AG20443 (cell line): ENCODE measurements around the gene TAF4.
"Not testable (repeated sequence)": the region's sequence is repeated elsewhere in the genome, so short reads cannot be mapped to it uniquely, and the experiment has no call there.

Experiments
- DNase-seq: peaks from one replicate; pipeline ENCODE4 v3.0.0; 2012; ENCODE audit warnings: low spot score, mixed read lengths

The TAF4 gene

GRCh38 chr20:61960836-61961235 is 104.8 kb downstream of the TAF4 start:
- DNase-seq: no peak

GRCh38 chr20:61958773-61959700 is 106.6 kb downstream of the TAF4 start:
- no peak for DNase-seq

GRCh38 chr20:61957961-61958715 is 107.5 kb downstream of the TAF4 start:
- DNase-seq: no peak

GRCh38 chr20:61956396-61957342 is 109.0 kb downstream of the TAF4 start:
- DNase-seq: no peak

- no peak for DNase-seq
Observed at GRCh38 chr20:61955668-61956395, 109.8 kb downstream of the TAF4 start.

GRCh38 chr20:61954276-61955021 is 111.2 kb downstream of the TAF4 start:
- DNase-seq: no peak

GRCh38 chr20:61953037-61954021 is 112.4 kb downstream of the TAF4 start:
- DNase-seq: no peak

- DNase-seq: no peak
Observed at GRCh38 chr20:61951695-61952533, 113.8 kb downstream of the TAF4 start.

- no peak for DNase-seq
Observed at GRCh38 chr20:61950641-61951071, 115.0 kb downstream of the TAF4 start.

- no peak for DNase-seq
Observed at GRCh38 chr20:61949714-61950640, 115.7 kb downstream of the TAF4 start.

- no peak for DNase-seq
Observed at GRCh38 chr20:61949363-61949713, 116.3 kb downstream of the TAF4 start.

- no peak for DNase-seq
Observed at GRCh38 chr20:61948586-61949362, 116.9 kb downstream of the TAF4 start.

GRCh38 chr20:61948056-61948455 is 117.6 kb downstream of the TAF4 start:
- not testable (repeated sequence) for DNase-seq

- not testable (repeated sequence) for DNase-seq
Observed at GRCh38 chr20:61945495-61945894, 120.2 kb downstream of the TAF4 start.

- not testable (repeated sequence) for DNase-seq
Observed at GRCh38 chr20:61944967-61945366, 120.7 kb downstream of the TAF4 start.

GRCh38 chr20:61942526-61942925 is 123.2 kb downstream of the TAF4 start:
- DNase-seq: no peak
